ENCODE data around the gene NDC1.
"Not testable (repeated sequence)": the region's sequence is repeated elsewhere in the genome, so short reads cannot be mapped to it uniquely, and the experiment has no call there.

Gene NDC1

DNA sequence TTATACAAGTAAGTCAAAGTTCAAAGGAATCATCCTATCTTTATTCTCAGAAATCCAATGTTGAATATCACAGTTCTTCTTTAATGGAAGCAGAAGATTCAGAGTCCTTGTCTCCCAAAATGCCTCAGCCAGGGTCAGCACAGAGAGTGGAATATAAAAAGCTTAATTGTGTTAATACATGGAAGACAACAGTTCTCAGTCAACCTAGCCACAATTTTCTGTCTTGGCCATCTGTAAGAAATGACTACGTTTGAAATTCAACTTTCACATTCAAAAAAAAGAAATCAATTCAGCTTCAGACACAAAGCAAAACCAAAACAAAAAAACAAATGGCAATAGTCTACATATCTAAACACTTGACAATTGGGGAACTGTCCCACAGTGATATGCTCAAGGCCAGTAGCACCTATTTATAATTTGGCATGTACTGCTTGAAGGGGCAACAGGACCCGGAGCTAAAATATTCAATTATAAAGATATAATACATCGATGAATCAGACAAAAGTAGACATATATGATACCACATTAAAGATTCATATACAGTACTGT lies 71.8 kb downstream of the NDC1 start:
- DNase-seq (ENCODE audit: low read depth, low spot score) = no peak

DNA sequence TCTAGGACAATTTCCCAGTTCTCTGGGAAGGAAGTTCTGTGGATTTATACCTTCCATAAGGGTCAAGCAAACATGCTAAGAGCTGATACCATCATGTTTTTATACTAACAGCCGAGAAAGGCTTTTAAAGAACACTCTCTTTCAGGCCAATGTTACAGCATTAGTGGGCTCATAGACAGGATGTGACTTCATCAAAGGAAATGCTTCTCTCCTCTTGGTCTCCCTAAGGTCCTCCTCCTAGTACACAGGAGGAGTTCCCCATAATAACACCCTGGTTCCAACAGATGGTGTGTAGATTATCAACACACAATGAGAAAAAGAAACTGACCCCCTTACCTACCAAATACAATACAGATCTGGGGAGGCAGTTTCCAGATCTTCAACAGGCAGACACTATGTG lies 72.4 kb downstream of the NDC1 start:
- DNase-seq (ENCODE audit: low read depth, low spot score) = no peak

DNA sequence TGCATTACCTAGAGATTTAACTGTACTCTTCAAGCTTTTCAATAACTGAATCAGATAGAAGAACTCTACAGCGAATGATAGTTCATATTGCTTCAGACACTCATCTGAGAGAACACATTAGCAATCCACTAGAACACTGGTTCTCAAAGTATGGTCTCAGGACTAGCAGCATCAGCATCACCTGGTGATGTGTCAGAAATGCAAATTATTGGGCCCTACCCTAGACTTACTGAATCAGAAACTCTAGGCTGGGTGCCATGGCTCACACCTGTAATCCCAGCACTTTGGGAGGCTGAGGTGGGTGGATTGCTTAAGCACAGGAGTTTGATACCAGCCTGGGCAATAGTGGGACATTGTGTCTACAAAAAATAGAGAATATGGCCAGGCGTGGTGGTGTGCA lies 74.2 kb downstream of the NDC1 start:
- DNase-seq (ENCODE audit: low read depth, low spot score) = no peak

DNA sequence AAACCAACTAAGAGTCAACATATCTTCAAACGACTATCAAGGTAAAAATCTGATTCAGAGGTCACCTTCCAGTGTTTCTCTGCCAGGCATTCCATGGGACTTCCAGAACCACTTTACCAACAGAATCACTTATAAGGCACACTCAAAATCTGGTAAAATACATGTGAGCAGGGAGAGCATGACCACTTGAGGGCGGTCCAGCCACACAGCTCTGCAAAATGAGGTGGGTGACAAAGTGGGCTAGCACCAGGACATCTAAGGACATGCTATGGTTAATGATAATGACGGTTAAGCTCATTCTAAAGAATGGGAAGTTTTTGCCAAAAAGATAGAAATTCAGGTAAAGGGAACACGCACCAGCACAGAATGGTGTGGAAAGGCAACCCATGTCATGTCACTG lies 74.6 kb downstream of the NDC1 start:
- no peak for DNase-seq (ENCODE audit: low read depth, low spot score)

DNA sequence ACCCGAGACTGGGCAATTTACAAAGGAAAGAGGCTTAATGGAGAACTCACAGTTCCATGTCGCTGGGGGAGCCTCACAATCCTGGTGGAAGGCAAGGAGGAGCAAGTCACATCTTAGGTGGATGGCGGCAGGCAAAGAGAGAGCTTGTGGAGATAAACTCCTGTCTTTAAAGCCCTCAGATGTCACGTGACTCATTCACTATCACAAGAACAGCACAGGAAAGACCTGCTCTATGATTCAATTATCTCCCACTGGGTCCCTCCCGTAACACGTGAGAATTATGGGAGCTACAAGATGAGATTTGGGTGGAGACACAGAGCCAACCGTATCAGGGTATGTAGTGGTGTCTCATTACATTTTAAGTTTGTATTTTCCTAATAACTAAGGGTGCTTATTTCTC lies 77.6 kb downstream of the NDC1 start:
- not testable (repeated sequence) for DNase-seq (ENCODE audit: low read depth, low spot score)

DNA sequence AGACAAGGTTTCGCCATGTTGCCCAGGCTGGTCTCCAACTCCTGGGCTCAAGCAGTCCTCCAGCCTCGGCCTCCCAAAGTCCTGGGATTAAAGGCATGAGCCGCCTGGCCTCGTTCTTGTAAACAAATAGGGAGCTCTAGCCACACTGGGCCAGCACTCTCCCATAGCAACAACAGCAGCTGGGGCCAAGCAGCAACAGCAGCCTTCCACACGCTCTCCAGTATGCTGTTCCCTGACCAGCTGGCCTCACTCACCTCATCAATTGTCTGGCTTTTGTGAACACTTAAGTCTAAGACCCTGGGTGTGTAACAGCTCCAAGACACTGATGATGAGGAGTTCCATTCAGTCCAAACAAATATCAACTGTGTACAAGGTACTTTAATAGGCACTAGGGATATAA lies 82.2 kb downstream of the NDC1 start:
- no peak for DNase-seq (ENCODE audit: low read depth, low spot score)

DNA sequence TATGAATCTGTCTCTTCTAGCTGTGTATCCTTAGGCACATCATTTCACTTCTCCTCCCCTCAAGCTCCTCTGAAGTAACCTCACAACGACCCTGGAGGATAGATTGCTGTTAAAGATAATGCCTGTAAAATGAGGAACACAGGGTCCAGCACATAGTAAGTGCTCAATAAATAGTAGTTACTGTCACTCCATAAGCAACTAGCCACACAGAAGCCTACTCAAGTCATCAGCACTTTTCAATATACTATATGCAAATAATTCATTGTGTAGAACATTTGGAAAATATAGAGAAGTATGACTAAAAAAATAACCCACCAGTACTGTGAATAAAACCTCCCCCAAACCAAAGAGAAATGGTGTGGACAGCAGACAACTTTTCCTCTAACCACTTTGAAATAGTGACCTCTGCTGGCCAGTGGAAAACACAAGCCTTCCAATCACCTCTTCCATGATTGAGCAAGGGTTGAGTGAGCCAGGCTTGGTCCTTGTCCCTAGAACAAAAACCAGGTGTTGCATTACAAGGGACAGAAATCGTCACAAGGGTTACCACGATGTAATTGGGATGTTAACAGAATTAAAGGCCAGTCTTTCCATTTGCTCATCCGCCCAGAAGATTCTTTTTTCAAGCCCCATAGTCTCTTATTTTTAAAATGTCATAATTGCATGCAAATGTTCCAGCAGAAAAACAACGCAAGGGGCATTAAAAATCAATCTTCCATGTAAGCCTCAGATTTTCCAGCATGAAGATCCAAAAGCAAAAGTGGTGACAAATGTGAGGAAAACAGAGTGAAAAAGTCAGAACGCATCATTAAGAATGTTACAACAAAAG lies 83.4 kb downstream of the NDC1 start:
- DNase-seq (ENCODE audit: low read depth, low spot score) = peak; percentile 47

DNA sequence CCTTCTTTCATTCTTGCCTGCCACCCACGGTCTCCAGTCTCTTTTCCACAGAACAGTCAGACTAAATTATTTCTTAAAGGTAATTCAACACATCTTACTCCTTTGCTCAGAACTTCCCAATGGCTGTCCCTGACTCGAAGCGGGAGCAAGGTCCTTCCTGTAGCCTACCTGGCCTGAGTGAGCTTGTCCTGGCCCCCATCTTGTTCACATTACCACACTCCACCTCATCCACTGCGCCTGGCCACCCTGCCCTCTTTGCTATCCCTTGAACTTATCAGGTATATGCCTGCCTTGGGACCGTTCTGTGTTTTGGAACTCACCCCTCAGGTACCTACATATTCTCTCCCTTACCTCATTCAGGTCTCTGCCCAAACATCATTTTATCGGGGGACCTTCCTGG lies 85.8 kb downstream of the NDC1 start:
- no peak for DNase-seq (ENCODE audit: low read depth, low spot score)

DNA sequence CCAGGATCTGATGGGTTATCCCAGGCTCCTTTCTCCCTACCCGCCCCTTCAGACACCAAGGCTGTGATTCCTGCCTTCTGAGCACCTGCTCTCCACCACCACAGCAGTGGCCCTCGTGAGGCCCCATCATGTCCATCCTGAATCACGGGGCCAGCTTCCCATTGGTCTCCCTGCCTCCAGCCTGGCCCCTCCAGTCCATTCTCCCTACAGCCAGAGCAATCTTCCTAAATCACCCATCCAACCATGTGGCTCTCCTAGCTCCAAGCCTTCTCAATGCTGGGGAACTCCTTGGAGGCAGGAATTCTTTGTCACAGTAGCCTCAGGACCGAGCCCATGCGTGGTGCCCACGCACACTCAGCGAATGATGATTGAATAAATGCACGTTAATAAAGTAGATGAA lies 90.3 kb downstream of the NDC1 start:
- no peak for DNase-seq (ENCODE audit: low read depth, low spot score)

DNA sequence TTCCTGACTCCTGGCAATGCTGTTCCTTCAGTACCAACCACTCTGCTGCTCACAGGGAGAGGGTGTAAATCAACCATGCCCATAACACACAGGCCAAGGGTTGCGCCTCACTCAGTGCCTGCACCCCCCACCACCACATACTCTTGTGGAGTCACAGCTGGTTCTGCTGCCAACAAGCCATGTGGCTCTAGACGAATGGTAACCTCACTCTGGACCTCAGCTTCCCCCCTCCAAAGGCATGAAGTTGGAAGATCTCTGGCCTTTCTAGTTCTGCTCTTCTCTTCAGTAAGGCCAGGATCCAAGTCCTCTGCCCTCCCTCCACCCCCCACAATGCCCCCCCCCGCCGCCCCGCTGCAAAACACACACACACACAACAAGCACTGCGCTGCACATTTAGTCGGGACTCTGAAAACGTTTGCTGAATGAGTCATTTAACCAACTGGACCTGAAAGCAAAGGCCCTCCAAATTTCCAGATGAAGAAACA lies 97.4 kb downstream of the NDC1 start:
- DNase-seq (ENCODE audit: low read depth, low spot score) = no peak

DNA sequence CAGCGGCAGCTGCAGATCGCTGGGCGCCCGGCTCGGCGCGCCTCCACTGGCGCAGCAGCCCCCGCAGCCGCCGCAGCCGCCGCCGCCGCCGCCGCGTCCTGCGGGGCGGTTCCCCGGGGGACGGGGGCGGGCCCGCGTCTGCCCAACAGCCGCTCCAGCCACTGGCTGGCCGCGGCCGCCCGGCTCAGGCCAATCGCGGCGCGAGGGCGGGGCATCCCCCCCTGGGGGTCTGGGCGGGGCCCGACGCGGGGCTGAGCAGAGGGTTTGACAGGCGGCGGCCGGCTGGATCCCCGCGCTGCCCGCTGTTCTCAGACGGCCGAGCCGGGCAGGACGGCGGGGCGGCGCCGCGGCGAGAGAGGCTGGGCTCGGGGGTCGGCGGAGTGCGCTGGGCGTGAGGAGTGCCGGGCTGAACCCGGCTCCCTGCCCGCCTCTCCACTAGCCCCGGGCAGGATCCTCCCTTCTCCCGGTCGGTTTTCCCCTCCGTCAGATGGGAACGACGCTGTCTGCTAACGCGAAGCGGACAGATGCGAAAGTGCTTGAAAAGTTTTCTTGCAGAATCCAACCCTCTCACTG lies 98.9 kb downstream of the NDC1 start, which contains the start of gene GLIS1:
Gene GLIS1, minus strand, starts transcription at position 56 of the 573 bp plus-strand sequence. CDS start 1,100 bp downstream, outside the sequence.
- no peak for DNase-seq (ENCODE audit: low read depth, low spot score)

DNA sequence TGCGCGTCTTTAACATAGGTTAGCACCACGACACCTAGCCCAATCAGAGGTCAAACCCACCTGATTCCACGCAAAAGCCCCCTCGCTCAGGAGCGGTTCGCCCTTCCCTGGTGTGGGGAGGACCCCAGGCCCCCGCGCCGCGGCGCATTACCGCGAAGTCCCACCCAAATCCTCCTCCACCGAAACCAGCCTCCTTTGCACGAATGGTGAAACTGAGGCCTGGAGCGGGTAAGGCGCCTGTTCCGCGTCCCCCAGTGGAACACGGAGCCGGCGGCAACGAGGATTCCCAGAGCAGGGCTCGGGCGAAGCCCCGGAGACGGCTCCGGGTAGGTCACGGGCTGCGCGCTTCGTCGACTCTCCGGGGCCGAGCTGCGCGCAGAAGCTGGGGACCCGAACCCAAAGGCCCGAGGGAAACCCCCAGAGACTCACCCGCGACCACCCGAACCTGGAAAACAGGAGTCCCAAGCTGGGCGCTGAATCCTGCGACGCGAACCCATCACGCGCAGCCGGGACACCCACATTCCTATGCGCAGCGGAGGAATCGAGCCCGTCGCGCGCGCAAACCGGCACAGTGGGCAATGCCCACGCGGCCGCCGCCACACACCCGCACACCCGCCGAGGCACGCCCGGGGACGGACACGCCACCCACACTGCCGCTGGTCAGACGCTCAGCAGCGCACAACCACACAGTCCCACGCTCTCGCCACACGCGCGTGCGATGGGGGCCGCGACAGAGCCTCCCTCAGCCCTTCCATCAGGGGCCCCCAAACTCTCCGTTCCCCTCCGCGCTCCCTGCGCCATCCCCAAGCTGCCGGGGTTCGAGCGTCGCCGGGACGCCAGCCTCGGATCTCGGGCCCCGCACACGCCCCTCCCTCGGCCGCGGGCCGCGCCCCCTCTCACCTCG lies 99.6 kb downstream of the NDC1 start:
- no peak for DNase-seq (ENCODE audit: low read depth, low spot score)

DNA sequence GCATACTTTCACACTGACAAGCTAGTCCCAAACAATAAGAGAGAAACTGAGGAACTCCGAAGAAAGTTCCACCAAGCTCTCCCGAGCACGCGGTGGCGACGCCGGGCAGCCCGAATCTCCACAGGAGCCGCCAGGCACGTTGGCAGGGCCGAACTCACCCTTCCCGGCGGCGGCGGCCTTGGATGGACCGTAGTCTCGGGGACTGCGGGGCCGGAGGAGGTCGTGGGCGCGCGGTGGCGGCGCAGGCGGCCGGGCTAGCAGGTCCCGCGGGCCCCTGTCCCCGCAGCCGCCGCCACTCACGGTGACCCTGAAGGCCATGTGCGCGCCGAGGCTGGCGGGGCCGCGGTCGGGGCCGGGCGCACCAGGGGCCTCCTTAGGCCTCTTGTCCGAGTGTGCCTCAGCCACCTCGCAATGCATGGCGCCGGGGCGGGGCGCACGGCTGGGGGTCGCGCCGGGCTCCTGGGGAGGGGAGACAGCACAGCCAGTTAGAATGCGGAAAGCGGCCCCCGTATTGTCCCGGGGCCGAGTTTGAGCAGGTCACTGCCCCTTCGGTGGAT lies 100.4 kb downstream of the NDC1 start:
- no peak for DNase-seq (ENCODE audit: low read depth, low spot score)

DNA sequence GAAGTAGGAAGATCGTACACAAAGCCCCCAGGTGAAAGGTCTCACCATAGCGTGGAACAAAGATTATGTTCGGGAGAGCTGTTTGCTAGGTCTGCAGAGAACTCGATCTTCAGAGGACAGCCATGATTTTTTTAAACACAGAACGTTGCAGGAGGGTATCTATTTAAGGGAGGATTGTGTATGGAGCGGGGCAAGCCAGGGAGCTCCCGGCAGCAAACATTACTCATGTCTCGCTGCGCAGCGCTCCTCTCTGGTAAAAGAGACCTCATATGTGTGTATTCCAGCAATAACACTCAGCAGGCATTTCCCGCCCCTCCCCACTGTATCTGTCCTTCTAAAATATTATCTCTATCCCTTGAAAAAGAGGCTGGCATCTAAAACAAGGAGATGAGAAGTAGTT lies 101.8 kb downstream of the NDC1 start:
- DNase-seq (ENCODE audit: low read depth, low spot score) = no peak

DNA sequence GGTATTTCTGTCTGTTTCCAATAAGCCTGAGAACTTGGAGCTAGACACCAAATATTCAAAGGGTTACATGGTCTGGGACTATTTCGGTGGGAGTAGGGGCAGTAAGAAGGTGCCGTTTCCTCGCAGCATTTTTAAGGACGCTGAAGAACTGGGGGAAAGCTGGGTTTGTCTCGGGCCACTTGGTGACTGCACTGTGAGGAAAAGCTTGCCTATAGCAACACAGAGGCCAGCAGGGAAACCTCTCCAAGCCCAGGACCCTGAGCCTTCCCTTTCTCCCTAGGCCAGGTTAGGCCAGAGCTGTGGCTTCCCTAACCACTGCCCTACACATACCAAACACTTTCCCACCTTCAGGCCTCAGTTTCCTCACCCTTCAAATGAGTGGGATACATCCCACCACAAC lies 102.4 kb downstream of the NDC1 start:
- DNase-seq (ENCODE audit: low read depth, low spot score) = no peak

DNA sequence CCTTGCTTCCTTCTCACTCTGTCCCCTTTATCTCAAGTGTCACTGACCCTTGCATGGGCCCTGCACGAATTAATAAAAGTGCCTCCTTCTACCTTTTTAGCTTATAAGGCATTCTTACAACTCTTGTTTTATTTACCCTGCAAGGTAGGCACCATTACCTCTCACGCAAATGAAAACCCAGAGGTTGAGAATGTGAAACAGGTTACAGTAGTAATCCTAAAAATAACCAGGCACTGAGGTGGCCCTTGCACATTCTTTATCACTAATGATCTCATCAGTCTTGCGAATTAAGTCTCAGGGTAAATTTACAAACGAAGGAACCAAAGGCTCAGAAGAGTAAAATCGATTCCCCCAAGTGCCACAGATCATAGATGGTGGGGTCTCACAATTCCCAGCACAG lies 102.8 kb downstream of the NDC1 start:
- no peak for DNase-seq (ENCODE audit: low read depth, low spot score)

DNA sequence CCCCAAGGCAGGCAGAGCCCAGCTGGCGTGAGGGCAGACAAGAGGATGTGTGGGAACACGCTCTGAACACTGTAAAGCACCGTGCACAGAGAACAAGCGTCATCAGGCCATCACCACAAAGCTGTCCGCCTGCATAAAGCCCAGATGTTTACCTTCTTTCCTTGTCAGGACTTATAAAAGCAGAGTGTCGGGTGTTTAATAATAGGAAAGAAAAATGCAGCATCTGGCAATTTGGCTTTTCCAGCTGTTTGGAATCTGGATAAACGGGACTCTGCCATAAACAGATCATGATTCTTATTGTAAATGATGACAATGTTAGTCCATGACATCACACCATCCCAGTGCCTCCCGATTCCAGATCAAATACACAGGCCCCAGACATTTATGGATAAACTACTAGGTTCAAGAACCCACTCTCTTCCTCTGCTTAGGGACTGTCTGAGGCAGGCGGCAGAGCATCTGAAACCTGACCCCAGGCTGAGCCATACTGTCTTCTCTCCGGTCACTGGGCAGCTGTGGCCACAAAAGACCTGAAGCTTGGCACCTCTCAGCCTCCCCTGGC lies 103.4 kb downstream of the NDC1 start:
- no peak for DNase-seq (ENCODE audit: low read depth, low spot score)

DNA sequence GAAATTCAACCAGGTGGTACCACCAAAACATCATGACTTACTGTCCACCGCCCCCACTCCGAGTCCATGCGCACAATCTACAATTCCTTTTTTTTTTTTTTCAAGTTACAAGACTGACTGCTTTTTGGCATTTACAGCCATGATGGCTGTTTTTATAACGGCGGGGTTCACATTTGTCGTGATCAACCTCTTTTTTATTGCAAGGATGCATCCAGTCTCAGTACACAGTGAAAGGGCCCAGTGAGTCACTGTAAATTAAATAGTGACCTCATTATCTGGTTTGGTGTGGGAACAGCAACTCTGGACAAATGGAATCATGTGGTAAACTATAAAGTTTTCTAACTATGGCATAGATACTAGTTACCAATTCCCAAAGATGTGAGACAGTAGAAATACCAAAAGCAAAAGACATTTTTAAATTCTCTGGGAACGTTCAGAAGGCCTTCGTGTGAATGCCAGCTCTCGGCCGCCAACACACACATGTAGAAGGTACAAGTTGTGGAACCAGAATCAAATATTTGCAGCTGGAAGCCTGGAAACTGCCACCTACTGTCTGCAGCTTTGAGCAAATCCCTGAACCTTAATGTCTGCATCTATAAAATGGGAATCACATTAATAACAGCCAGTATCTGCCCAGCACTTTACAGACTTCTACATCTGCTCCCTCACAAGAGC lies 104.0 kb downstream of the NDC1 start:
- DNase-seq (ENCODE audit: low read depth, low spot score) = no peak

DNA sequence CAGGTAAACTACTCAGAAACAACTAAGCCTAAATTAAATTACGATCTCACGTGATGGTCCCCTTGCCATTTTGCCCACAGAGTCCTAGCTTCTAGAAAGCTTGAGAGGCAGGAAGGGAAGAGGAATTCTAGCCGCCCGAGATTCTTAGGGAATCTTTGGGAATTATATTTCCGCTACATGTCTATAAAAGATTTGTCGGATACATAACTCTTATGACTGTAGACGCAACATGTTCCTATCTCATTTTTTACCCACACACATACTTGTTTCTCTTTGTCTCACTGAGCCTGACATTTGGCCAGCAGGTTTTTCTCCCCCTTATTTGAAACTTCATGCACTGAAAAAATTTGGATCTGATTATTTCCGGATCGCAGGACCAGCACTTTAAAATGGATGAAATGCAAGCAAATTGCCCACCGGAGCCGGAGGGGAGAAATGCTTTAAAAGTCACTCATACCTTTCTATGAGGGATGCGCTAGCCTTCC lies 104.6 kb downstream of the NDC1 start:
- DNase-seq (ENCODE audit: low read depth, low spot score) = no peak

DNA sequence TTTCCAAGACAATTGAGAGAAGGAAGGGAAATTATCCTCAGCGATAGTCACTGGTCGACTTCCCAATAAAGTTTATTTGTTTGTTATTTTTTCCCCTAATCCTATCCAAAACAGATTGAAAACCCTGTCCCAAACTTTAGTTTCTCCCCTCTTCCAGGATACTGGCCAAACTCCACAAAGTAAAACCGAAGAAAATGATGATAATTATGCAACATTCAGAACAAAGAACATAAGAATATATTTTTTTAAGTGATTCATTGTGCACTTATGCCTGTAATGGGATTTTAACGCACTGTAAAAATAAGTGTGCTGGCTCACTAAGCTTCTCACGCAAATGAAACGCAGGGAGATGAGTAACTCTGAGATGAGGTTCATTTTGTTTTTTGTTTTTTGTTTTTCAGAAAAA lies 105.2 kb downstream of the NDC1 start:
- no peak for DNase-seq (ENCODE audit: low read depth, low spot score)

DNA sequence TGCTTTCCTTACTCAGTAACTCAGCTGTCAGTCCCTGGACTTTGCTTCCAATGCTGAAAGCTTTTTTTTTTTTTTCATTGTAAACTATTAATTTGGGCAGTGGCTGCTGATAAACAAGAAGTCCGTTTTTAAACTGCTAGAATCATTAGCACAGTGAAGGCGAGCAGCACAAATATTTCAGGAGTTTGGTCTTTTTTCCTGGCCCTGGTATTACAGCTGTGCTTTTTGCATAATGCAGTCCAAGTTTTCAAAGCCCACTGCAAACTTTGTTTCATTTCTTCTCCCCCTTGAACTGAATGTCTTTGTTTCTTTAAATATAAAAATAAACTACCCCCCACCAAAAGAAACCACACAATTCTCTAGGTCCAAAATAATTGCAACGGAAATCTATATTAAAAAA lies 105.7 kb downstream of the NDC1 start:
- no peak for DNase-seq (ENCODE audit: low read depth, low spot score)
